T-helper 1 cell (primary cell): ENCODE results near the gene ARHGAP6.

ENCODE experiments used
- DNase-seq, 5 donors: peaks; one replicate each; pipeline ENCODE4 v3.0.0-alpha.2; 2012 to 2020

Gene ARHGAP6

DNA sequence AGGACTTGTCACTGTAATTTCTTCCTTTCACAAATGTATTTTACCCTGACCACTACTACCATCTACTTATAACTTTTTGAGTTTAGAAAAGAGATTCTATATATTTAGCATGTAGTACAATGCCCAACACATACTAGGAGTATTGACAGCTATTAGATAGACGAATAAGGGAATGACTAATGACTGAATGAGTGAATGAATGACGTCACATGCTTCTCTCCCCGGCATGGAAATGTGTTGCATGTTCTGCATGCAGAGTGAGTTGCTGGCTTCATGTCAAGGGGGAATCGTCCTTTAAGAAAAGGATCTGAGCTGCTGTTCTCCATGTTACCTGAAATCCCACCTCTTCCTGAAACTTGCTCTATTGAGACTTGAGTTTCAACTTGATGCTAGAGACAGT lies 459.9 kb downstream of the ARHGAP6 start:
- DNase-seq: no peak

DNA sequence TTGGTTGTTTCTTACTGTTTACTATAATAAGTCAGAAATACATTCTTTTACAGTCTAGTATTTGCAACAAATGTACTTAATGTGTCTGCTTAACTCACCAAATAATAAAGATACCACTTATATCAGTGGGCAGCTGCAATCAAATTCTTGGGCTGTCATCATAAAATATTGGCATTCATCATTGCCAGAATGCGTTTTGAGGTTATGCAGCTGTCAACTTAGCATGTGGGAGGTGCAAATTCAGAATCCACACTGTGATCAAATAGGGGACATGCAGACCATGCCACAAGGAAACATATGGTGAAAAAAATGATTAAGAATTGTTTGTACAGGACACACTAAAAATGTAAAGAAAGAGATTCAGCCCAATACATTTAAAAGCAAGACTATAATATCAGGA lies 468.0 kb downstream of the ARHGAP6 start:
- DNase-seq: no peak

DNA sequence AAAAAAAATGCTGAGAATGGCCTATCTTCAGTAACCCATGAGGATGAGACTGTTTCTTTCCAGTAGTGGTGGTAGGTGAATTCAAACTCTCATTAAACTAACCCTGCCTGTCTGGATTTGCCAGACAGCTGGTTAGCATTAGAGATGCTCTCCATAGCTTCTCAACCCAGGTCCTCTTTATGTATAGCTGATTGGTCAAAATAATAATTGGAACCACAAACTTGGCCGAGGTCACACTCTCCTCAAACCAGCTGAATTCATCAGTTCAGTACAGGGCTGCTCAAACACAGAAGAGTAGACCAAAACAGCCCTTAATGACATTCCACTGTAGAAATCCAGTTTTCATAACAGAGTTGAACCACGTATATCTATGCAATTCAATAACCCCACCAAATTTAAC lies 469.2 kb downstream of the ARHGAP6 start:
- no peak for DNase-seq

DNA sequence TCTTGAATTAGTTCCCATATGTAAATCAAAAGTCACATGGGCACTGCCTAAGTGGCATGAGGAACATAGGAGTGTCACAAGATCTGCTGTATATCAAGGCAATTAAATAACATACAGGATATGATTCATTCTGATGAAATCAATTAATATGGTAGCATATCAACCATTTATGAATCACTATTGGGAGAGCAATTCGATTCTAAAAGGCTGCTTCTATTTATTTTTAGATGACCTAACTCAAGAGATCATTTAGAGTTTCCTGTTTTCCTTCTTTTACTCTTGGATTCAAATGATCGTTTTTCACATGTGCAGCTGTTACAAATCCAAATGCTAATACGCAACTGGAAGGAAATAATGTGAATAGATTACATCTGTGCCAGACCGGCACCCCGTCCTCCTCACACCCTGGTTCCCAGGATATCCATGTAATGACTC lies 472.7 kb downstream of the ARHGAP6 start:
- no peak for DNase-seq

DNA sequence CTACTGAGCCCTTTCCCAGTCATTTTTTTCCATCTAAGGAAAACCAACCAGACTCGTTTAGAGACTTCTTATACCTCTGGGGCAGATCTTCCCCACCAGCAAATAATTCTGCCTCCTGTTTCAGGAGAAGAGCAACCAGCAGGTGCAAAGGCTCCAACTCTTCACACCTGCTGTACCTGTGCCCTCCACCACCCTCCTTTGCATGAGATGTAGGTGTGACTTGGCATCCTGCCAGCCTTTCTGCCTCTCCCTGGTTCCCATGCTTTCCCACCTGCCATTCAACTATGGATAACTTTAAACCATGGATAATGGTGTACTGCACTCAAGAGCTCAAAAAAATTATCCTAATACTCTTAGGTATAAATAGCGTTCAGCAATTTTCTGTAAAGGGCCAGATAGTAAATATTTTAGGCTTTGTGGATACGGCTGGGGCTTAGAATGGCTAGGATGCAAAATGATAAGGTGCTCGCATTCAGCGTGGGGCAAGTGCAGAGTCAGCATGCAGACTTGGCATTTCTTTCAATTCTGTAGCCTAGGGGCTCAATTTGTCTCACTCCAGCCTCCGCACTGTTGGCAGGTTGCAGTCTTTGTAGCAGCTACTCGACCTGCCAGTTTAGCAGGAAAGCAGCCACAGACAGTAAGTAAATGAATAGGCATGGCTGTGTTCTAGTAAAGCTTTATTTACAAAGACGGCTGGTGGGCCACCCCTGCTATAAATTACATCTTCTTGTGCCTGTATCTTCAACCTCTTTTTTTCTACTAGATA lies 474.8 kb downstream of the ARHGAP6 start:
- DNase-seq: no peak

DNA sequence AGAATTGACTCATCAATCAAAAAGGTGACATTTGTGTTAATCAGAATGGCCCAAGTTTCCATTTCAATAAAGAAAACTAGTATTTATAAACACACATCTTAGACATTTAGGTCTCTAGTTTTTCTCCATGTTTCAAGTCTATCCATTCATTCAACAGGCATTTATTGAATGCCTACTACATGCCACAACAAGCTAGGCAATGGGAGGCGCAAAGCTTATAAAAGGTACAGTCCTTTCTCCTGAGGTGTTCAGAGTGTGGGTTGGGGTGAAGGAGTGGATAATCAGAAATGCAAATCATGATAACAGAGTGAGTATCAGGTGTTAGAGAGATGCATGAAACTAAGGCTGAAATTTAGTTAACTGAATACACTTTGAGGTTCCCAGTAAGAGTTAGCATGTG lies 476.6 kb downstream of the ARHGAP6 start:
- no peak for DNase-seq

DNA sequence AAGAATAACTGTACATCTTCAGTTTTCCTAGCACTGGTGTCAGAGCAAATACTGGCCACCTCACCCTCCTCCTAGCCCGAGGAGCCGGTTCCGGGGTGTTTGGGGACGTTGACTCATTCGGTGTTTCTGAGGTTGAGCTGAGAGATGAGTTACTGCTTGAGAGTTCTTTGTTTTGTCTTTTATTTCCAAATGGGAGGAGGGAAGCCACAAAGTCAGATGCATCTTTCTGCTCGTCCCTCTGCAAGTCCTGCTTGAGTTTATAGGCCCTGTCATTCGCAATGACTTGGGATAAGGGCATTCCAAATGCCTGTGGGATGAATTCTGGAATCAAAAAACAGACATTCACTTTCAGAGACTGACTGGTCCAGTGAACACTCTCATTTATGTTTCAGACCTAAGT lies 477.1 kb downstream of the ARHGAP6 start:
- no peak for DNase-seq

DNA sequence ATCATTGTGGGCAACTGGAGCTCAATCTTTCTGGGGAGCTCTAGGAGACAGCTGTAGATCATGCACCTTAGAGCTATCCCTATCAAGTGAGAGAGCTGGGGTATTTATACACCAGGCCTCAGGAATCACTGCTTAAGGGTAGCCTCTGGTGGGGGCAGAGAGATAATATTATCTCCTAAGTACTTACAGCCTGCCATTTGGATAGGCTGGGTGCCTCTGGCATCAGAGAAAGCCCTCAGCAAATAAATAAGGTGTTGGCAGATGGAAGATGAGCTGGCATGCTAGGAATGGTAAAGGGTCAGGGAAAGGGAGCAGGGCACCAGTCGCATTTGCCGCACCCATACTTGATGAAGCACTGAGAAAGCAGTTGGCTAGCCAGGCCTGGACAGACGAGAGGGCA lies 478.7 kb downstream of the ARHGAP6 start:
- DNase-seq: no peak

DNA sequence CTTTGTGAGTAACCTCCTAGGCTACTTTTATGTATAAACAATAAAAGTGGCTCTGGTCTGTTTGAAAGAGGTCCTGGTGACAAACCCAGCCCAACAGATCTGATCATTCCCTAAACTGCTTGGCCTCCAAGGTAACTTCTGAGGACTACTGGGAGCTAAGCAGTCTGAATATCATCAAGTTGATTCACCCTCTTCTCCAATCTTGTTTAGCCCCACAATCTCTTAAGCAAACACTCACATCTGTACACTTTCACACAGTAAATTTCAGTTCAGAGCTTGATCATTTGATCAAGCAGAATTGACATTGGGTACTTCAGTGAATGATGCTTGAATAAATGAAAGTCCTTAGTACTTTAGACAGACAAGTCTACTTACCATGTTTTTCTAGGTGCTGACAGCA lies 479.9 kb downstream of the ARHGAP6 start:
- DNase-seq: no peak

DNA sequence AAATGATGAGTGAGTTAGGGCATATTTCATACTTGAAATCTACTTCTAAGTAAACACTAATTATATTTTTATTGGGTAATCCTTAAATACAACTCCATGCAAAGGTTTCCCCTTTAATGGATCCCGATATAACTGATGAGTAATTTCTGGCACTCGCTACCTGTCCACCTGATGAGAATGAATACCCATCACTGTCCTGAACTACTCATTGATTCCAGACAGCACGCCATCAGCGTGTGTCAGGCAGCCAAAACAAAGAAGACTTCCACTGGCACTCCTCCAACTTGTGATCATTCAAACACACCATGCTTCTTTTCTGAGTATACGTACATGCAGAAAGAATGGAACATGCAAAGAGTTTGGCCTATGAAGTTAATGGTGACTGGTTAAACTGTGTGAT lies 485.1 kb downstream of the ARHGAP6 start:
- DNase-seq: no peak

DNA sequence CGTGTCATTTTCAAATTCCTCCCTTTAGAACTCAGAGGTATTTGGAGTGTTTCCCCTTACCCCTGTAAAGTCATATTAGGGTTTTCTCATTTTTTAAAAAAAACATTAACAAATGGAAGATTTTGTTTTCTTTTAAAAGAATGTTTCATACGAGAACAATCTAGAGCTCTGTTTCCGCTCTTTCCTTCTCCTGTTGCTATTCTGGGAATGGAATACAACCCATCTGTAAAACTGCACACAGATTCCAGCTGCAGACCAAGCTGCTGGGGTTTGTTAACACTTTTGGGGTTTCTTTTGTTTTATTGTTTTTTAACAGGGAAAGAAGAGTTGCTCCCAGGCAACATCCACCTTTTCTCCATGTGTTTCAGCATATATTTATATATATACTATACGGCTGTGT lies 493.3 kb downstream of the ARHGAP6 start:
- DNase-seq: no peak

DNA sequence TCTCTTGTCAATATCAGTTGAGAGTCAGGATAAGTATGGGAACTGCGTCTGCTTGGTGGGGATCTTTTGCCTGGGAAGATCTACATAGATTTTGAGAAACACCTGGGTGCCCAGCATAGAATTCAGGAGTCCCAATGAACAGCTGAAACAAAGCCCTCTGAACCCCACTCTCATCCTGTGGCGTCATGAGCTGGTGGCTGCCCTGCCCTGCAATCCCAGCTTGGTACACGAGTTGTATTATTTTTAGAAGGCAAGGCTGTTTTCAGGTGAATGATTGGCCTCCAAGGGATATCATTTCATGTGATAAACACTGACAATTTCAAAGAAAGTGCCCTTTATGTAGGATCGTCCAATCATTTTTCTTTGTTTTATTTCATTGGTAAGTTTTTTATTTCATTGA lies 493.8 kb downstream of the ARHGAP6 start:
- DNase-seq: no peak

DNA sequence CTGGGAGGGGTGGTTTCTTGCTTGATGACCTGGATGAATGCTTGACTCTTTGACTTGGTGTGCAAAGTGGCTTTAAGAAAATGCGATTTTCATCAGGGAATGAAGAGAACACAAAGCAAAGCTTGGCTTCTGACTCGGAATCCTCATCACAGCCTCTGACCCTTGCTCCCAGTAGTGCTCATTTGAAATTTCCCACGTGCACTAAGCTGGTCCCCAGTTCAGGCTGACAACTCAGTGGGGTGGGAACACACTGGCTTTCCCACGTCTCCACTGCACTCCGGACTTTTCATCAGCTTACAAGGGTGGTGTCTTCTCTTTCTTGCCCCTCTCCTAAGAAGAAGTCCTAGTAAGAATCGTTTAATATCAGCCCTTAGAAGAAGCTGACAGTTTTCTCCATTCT lies 501.3 kb downstream of the ARHGAP6 start:
- no peak for DNase-seq

DNA sequence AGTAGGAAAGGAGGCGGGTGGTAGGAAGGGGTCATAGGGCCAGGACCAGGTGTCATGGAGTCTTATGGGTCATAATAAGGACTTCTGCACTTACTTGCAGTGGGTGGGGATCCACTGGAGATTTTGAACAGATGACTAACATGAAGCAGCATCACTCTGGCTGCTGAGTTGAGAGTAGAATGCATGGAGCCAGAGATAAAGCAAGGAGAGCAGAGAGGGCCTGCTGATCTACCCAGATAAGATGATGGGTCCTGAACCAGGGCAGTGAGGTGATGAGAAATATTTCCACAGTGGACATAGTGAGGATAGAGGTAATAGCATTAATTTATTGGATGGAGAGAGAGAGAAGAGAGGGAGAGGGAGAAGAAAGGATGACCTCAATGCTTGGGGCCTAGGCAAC lies 506.6 kb downstream of the ARHGAP6 start:
- DNase-seq: no peak

DNA sequence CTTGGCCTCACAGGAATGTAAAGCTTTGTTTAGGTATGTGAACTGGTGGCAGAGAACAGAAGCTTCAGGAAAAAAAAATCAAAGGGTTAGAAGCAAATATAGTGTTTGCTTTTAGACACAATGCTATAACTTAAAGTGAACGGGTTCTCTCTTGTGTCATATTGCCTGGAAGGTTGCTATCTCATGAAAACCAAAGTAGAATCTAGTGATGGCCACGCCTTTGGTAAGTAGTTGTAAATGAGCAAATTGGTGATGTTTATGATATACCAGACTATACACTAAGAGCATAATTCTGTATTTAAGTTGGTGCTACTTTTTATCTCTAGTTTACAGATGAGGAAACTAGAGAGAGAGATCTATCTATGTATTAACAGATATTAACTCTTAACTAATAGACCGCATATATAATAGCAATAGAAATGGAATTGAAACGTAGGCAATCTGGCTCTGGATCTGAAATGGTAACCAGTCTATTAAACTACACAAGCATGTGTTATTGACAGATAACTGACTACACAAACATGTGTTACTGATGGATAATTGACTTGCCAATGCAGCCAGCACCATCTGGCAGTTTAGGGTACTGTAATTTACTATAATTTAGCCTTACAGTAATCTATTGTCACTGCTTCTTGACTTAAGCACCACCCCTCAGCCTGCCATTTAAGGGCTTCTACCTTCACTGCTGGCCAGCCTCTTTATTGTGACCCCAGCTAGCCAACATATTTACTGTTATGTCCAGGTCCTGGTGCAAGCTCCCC lies 513.7 kb downstream of the ARHGAP6 start:
- DNase-seq: no peak

DNA sequence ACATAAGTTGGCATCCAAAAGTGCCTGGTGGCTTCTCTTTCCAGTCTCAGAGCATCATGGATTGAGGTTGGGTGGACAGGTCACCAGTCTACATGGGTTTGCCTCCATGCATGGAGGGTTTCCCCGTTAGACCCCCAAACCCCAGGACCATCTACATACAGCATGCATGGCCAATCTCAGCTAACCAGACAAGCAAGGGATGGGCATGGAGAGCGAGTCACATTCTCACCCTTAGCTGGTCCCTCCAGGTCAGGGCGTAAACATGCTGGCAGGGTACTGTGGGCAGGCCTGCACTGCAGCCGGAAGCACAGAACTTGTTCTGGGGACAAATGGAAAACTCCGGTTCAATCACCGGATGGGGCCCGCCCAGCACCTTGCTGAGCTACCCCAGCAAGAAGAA lies 517.3 kb downstream of the ARHGAP6 start:
- DNase-seq: no peak

DNA sequence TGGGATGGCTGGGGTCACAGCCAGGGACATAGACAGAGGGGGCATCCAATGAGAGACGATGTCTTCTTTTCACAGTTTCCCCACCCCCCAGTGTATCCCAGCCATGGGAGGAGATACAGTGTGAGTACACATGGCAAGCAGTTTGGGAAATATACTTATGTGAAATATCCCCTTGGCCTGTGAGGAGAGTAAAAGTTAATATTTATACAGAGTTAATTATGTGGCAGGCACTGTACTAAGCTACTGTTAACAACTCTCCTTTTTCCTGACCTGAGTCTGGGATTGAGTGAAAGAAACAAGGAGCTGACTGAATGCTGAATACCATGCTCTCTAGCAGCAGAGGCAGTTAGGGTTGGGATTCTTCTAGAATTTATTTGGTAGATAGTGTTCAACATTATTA lies 519.3 kb downstream of the ARHGAP6 start:
- no peak for DNase-seq

DNA sequence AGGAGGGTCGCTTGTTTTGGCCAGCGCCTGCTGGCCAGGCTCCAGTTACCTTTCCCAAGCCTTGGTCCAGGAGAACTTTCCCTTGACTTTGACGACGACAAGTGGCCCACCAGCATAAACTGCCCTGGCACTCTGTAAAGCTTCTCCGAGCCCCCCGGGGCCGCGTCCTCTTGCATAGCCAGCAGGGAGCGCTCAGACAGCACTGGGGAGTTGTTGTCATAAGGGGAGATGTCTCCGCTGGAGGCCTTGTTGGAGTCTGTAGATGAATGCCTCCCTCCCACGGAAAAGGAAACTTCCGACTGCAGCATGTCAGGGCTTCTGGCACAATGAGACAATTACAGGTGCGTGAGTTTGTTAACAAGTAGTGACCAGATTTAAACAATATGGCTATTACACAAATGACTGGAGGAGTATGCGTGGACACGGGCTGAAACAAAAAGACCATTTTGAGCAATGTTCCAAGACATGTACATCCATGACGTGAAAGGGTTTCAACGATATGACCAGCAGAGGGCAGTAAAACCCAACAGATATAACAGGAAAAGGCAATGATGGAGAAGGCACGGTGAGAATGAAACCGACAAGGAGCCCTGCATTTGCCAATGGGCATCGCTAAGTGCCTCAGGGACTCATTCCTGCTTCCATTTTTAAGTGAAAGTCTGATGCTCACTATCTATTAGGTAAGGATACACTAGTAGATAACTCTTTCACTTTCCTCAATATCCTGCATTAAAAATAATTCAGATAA lies 521.6 kb downstream of the ARHGAP6 start:
- peak in 3 of 5 donors; percentile 20 to 66 (median 32) for DNase-seq

DNA sequence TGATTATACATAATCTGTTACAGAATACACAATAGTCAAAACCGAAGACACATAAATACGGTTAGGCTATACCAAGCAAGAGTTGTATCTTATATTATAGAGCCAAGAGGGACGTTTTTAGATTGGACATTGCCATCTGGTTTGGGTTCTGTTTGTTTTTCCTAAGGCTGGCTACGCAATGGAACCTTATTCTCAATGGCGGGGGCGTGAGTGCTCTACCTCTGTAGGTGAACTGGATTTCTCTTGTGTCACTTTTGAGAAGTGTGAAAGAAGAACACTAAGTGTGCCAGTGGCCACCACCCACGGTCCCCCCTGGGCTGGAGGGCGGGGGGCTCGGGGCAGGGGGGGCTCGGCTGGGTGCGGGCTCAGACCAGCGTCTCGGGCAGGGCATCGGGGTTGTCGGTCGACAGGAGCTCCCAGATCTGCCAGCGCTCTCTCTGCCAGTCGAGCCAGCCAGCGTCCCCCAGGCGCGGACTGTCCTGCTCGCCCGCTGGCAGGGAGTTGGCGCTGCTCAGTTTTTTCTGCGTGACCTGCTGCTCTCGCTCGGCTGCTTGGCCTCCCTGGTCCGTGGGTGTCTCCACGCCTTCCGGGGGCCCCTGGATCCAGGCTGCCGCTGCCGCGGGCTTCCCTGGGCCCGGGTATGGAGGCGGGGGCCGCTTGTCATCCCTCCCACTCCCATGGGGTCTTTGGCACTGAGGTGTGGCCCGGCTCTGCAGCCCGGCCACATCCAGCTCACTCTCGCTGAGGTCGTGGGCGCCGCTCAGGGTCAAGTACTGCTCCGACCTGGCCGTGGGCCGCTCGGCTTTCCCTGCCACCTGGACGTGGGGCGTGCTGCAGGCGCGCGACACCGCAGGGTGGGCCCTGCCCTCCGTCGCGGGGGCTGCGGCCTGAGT lies 527.0 kb downstream of the ARHGAP6 start:
- DNase-seq: no peak

DNA sequence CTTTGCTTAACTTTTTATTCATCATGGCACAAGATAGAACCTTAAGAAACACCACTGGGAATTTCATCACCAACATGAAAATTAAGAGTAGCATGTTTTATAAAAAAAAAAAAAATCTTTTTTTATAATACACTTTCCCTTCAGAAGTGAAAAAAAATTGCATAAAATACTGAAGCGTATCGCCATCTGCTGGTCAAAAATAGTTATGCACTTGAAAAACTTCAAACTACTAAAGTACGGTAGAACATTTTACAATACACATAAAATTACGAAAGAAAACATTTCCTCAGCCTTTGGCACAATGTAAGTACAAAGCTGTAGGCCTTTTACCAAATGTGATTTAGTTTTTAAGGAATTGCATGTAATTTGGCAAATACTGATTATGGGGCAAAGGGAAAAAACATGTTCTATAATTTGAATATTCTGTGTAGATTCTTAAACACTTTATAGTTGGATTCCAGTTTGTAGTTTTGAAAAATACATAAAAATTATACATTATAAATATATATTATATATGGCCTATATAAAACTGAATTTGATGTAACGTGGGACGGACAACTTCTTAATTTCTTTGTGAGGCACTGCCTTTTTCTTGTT lies 528.1 kb downstream of the ARHGAP6 start:
- DNase-seq: peak in 2 of 5 donors; percentile 2 to 10

DNA sequence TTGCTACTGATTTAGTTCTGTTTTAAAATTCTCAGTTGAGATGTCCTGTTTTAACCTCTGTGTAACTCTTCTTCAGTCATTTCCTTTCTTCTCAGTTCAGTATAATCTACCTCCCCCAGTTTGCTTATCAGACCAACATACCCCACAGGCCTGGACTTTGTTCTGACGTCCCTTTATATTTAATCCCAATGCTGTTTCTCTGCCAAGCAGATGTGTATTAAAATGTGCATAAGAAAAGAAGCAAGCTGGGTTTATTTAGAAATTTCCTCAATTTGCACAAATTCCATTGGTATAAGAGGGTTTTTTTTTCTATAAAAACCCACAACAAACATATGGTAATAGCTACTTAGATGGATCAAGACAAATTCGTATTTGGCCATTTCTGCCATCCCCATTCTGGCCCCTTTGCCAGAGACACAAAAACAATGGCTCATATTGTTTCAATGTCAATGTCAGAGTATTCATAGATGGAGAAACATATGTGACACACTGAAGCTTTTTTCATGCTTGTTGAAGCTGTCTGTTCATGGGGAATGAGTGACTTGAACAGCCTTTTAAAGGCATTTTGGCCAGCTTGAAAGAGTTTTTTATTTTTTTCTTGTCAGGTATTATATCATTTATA lies 530.0 kb downstream of the ARHGAP6 start:
- no peak for DNase-seq

DNA sequence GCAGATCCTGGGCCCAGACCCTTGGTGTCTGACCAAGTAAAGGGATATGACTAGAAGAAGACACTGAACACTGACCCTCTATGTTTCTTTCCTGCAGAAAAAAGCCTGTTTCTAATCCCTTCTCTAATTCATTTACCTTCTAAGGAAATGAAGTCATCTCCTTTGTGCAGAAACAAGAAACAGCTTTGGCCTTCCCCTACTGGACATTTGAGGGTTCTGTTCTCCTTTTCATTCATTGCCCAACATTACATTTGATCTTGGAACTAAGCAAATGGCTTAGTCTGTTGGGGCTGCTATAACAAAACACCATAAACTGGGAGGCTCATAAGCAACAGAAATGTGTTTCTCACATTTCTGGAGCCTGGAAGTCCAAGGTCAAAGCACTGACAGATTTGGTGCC lies 534.6 kb downstream of the ARHGAP6 start:
- no peak for DNase-seq
